ENCODE results near the gene HSPA1B.
"Not testable (repeated sequence)": the region's sequence is repeated elsewhere in the genome, so short reads cannot be mapped to it uniquely, and the experiment has no call there.

The HSPA1B gene

GRCh38 chr6:31827286-31828079 lies at the start of gene HSPA1B:
Gene HSPA1B (plus strand): TSS chr6:31827738. CDS start chr6:31827951, 213 bp downstream.
- peak; percentile 98 for DNase-seq

- DNase-seq, result no peak
These were observed 49.3 kb upstream of the HSPA1B start for GRCh38 chr6:31778193-31778592.

- no peak for DNase-seq
These were observed 48.3 kb upstream of the HSPA1B start for GRCh38 chr6:31778999-31779885.

GRCh38 chr6:31779908-31780307 lies 47.6 kb upstream of the HSPA1B start:
- no peak for DNase-seq

- DNase-seq, result no peak
These were observed 46.9 kb upstream of the HSPA1B start for GRCh38 chr6:31780507-31781243.

GRCh38 chr6:31781244-31782125 lies 46.1 kb upstream of the HSPA1B start:
- no peak for DNase-seq

GRCh38 chr6:31782126-31782855 lies 45.2 kb upstream of the HSPA1B start:
- DNase-seq, result no peak

GRCh38 chr6:31784098-31784925 lies 43.2 kb upstream of the HSPA1B start:
- no peak for DNase-seq

- no peak for DNase-seq
These were observed 42.1 kb upstream of the HSPA1B start for GRCh38 chr6:31785475-31785874.

- DNase-seq, result peak; percentile 14
These were observed 36.0 kb upstream of the HSPA1B start for GRCh38 chr6:31791324-31792089.

GRCh38 chr6:31792090-31792374 lies 35.5 kb upstream of the HSPA1B start:
- DNase-seq, result no peak

GRCh38 chr6:31792761-31793171 lies 34.8 kb upstream of the HSPA1B start:
- DNase-seq, result no peak

GRCh38 chr6:31793927-31794245 lies 33.7 kb upstream of the HSPA1B start:
- DNase-seq, result not testable (repeated sequence)

GRCh38 chr6:31794294-31794865 lies 33.2 kb upstream of the HSPA1B start:
- DNase-seq, result no peak

GRCh38 chr6:31794866-31795615 lies 32.5 kb upstream of the HSPA1B start:
- DNase-seq, result no peak

GRCh38 chr6:31795616-31796298 lies 31.8 kb upstream of the HSPA1B start, which contains the start of gene VARS1:
Gene VARS1 (minus strand): TSS chr6:31795752. CDS start chr6:31795217, 535 bp downstream.
- DNase-seq, result peak; percentile 78

- DNase-seq, result no peak
These were observed 30.5 kb upstream of the HSPA1B start for GRCh38 chr6:31796993-31797385.

- DNase-seq, result no peak
These were observed 29.9 kb upstream of the HSPA1B start for GRCh38 chr6:31797588-31797987.

Measured in stimulated activated naive CD4-positive, alpha-beta T cell treated with Interleukin-2 at 50 U/mL for 16 hours (primary cell).